Nephron (organoid): ENCODE results near the gene E2F8.

ENCODE experiments used
- H3K27ac Mint-ChIP-seq, 3 experiments: 2 replicates each; pipeline ENCODE4 v1.8.0; 2020; ENCODE audit warnings: mixed read lengths in 3 of 3, mild to moderate bottlenecking in 2 of 3, moderate library complexity in 1 of 3
- H3K27me3 Mint-ChIP-seq: 2 replicates; pipeline ENCODE4 v1.8.0; 2021; ENCODE audit warnings: low read depth, mild to moderate bottlenecking, moderate library complexity, mixed read lengths
- H3K36me3 Mint-ChIP-seq: 2 replicates; pipeline ENCODE4 v1.8.0; 2020; ENCODE audit warnings: low read depth, mixed read lengths
- H3K4me1 Mint-ChIP-seq: 2 replicates; pipeline ENCODE4 v1.8.0; 2020; ENCODE audit warnings: mixed read lengths
- H3K4me3 Mint-ChIP-seq, 3 experiments: 2 replicates each; pipeline ENCODE4 v1.8.0; 2020; ENCODE audit warnings: mild to moderate bottlenecking in 3 of 3, mixed read lengths in 3 of 3, moderate library complexity in 2 of 3
- H3K9me3 Mint-ChIP-seq: 2 replicates; pipeline ENCODE4 v1.8.0; 2020; ENCODE audit warnings: mixed read lengths
- CTCF ChIP-seq, 3 experiments: fragments of 200-600 bp; sonication (generic); IDR thresholded peaks; one replicate each; pipeline ENCODE4 v1.5.0; 2021; ENCODE audit warnings: antibody characterized with exemption in 3 of 3; ENCODE audit not compliant: unreplicated experiment in 3 of 3

The E2F8 gene

GRCh38 chr11:19225123-19225522, 15.6 kb downstream of the E2F8 start:
- H3K4me3 Mint-ChIP-seq = no peak overlapping the region
- H3K27ac Mint-ChIP-seq = no peak overlapping the region
- no peak for TF ChIP-seq CTCF (IDR thresholded peaks at IDR 0.05; ENCODE audit: unreplicated experiment in 3 of 3)
- peaks cover 35% of the 10 kb centered on the region for H3K4me1 Mint-ChIP-seq
- peaks cover 3% of the 10 kb centered on the region for H3K27me3 Mint-ChIP-seq
- H3K9me3 Mint-ChIP-seq = peaks cover 5% of the 10 kb centered on the region
- H3K36me3 Mint-ChIP-seq = peaks cover 31% of the 10 kb centered on the region

GRCh38 chr11:19220903-19221724, 19.6 kb downstream of the E2F8 start:
- no peak for TF ChIP-seq CTCF (IDR thresholded peaks at IDR 0.05; ENCODE audit: unreplicated experiment in 3 of 3)
- H3K9me3 Mint-ChIP-seq = peaks cover 5% of the 10 kb centered on the region
- no peak overlapping the region for H3K4me3 Mint-ChIP-seq
- H3K27me3 Mint-ChIP-seq = peaks cover 8% of the 10 kb centered on the region
- peaks cover 20% of the 10 kb centered on the region for H3K36me3 Mint-ChIP-seq
- peaks cover 47% of the 10 kb centered on the region for H3K4me1 Mint-ChIP-seq
- H3K27ac Mint-ChIP-seq = no peak overlapping the region

- Mint-ChIP-seq H3K27ac (peak overlapping the region; percentile 2 to 60 (median 9)), H3K4me3 (peak overlapping the region in 1 of 3 experiments; percentile 4), H3K36me3 (peaks cover 8% of the 10 kb centered on the region), H3K4me1 (peaks cover 41% of the 10 kb centered on the region), H3K27me3 (peaks cover 8% of the 10 kb centered on the region), H3K9me3 (peaks cover 5% of the 10 kb centered on the region)
- TF ChIP-seq CTCF (IDR thresholded peaks at IDR 0.05; ENCODE audit: unreplicated experiment in 3 of 3) = no peak
Observed at GRCh38 chr11:19218786-19219460, 21.8 kb downstream of the E2F8 start.

- Mint-ChIP-seq H3K4me1 (peaks cover 41% of the 10 kb centered on the region), H3K36me3 (peaks cover 8% of the 10 kb centered on the region), H3K9me3 (peaks cover 5% of the 10 kb centered on the region), H3K27me3 (peaks cover 8% of the 10 kb centered on the region), H3K4me3 (peak overlapping the region in 1 of 3 experiments; percentile 4), H3K27ac (peak overlapping the region in 1 of 3 experiments; percentile 9)
- TF ChIP-seq CTCF (IDR thresholded peaks at IDR 0.05; ENCODE audit: unreplicated experiment in 3 of 3) = no peak
Observed at GRCh38 chr11:19218216-19218615, 22.5 kb downstream of the E2F8 start.

- no peaks in the 10 kb centered on the region for H3K9me3 Mint-ChIP-seq
- peaks cover 8% of the 10 kb centered on the region for H3K27me3 Mint-ChIP-seq
- no peaks in the 10 kb centered on the region for H3K36me3 Mint-ChIP-seq
- no peak overlapping the region for H3K4me3 Mint-ChIP-seq
- H3K4me1 Mint-ChIP-seq = peaks cover 41% of the 10 kb centered on the region
- TF ChIP-seq CTCF (IDR thresholded peaks at IDR 0.05; ENCODE audit: unreplicated experiment in 3 of 3) = no peak
- no peak overlapping the region for H3K27ac Mint-ChIP-seq
Observed at GRCh38 chr11:19216709-19217374, 23.9 kb downstream of the E2F8 start.
